ACC112 (cell line): ENCODE results near the gene REL.
A peak's percentile ranks its signal among the peaks of the same experiment; 100 is the strongest.
"Not testable (repeated sequence)": the region's sequence is repeated elsewhere in the genome, so short reads cannot be mapped to it uniquely, and the experiment has no call there.

Experiments used
- H2AFZ ChIP-seq: fragments of 200-600 bp; sonication (generic); one replicate; pipeline ENCODE4 v1.6.0; 2017; ENCODE audit warnings: antibody characterized with exemption, low read length; ENCODE audit not compliant: unreplicated experiment
- H3K27ac ChIP-seq: fragments of 200-600 bp; sonication (generic); 2 replicates; pipeline ENCODE4 v1.5.1; 2014; ENCODE audit warnings: low read depth, mild to moderate bottlenecking, antibody characterized with exemption, low read length, moderate library complexity
- H3K27me3 ChIP-seq: fragments of 200-600 bp; sonication (generic); 2 replicates; pipeline ENCODE4 v1.6.1; 2014; ENCODE audit warnings: mild to moderate bottlenecking, antibody characterized with exemption, low read length, moderate library complexity, mixed read lengths; ENCODE audit not compliant: insufficient read depth
- H3K36me3 ChIP-seq: fragments of 200-600 bp; sonication (generic); 2 replicates; pipeline ENCODE4 v1.6.1; 2016; ENCODE audit warnings: mild to moderate bottlenecking, antibody characterized with exemption, low read length, moderate library complexity, mixed read lengths; ENCODE audit not compliant: insufficient read depth
- H3K4me1 ChIP-seq: fragments of 200-600 bp; sonication (generic); one replicate; pipeline ENCODE4 v1.6.1; 2016; ENCODE audit warnings: low read length, mixed read lengths; ENCODE audit not compliant: insufficient read depth, unreplicated experiment, control insufficient read depth
- H3K4me3 ChIP-seq: fragments of 200-600 bp; sonication (generic); 2 replicates; pipeline ENCODE4 v1.5.1; 2014; ENCODE audit warnings: mild to moderate bottlenecking, low read depth, low read length
- H3K79me2 ChIP-seq: fragments of 200-600 bp; sonication (generic); one replicate; pipeline ENCODE4 v1.6.0; 2016; ENCODE audit warnings: low read length; ENCODE audit not compliant: control insufficient read depth, unreplicated experiment, insufficient read depth

REL gene

DNA sequence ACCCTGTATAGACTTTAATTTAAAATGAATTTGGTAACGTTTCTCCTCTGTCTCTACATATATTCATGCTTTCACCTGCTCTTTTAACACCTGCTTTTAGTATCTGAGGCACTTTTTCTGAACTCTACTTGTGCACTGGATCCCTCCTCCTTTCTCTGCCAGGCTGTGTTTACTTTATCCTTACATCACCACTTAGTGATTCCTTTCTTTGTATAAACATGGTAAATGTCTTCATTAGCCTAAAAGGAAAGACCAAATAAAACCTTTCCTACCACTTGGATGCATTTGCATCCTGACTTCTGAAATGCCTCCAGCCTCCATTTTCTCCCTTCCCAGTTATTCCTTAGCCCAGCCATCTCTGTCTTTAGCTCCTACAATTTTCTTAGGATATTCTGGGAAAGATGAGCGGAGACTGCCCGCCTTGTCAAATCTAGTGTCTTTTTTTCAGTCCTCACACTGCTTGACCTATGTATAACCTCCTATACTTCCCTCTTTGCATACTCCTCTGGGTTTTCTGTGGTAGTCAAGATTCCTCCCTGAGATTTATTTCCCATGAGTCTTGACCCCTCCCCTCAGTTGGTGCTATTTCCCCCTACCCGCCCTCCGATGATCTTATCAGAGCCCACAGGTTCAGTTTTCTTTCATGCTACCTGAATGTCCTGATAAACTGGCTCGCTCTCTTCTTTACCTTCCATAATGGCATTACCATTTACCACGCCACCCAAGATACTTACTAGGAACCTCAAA, 44.8 kb downstream of the REL start:
- H3K4me1 ChIP-seq = no peaks in the 10 kb centered on the region
- no peaks in the 10 kb centered on the region for H3K27me3 ChIP-seq
- H3K27ac ChIP-seq = no peak overlapping the region
- no peak overlapping the region for H2AFZ ChIP-seq
- H3K79me2 ChIP-seq = no peaks in the 10 kb centered on the region
- no peak overlapping the region for H3K4me3 ChIP-seq
- peaks cover 15% of the 10 kb centered on the region for H3K36me3 ChIP-seq

DNA sequence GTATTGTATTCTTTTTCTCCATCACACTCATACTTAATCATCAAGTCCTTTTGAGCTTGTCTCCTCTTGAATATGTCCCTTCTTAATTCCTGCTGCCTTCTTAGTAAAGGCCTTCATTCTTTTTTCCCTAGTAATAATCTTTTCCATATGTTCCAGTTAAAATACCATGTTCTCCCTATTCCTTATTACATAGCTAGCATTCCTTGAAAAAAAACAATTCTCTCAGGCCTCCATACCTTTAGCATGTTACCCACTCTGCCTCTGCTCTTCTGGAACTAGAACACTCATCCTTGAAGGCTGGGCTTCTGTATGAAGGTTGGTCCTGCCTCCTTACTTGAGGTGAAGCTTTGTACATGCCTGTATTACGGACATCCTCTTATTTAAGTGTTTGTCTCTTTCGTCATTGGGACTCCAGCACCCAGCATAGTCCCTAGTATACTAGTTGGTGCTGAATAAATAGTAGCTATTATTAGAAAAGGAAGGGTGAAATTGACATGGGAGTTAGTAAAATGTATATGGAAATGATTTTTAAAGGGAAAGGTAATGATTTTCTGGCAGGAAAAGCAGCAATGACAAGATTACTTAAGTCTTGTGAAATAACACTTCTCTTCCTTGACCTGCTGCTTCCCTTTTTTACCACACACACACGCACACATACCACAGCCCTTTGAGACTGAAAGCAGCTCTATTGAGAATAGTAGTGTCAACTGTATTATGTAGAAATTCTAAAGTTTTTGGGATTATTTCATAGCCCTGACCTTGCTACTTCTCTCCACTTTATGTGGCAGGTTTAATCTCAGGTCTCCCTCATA, 45.6 kb downstream of the REL start:
- Histone ChIP-seq H3K4me1 (no peaks in the 10 kb centered on the region), H3K4me3 (no peak overlapping the region)

DNA sequence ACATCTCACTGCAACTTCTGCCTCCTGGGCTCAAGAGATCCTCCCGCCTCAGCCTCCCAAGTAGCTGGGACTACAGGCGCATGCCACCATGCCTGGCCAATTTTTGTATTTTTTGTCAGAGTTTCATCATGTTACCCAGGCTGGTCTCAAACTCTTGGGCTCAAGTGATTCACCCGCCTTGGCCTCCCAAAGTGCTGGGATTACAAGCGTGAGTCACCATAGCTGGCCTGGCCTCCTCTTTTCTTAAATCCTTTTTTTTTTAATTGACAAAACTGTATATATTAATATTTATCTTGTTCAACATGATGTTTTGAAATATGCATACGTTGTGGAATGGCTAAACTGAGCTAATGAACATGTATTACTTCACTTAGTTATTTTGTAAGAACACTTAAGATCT, 50.7 kb downstream of the REL start:
- not testable (repeated sequence) for H3K27ac ChIP-seq, H3K27me3 ChIP-seq, H3K4me1 ChIP-seq, H2AFZ ChIP-seq, H3K4me3 ChIP-seq, H3K79me2 ChIP-seq
- peaks cover 16% of the 10 kb centered on the region for H3K36me3 ChIP-seq

More for the DNA sequence above, 45.6 kb downstream of the REL start:
- no peaks in the 10 kb centered on the region for H3K79me2 ChIP-seq
- no peak overlapping the region for H3K27ac ChIP-seq
- H3K36me3 ChIP-seq = peaks cover 12% of the 10 kb centered on the region
- H3K27me3 ChIP-seq = no peaks in the 10 kb centered on the region
- no peak overlapping the region for H2AFZ ChIP-seq

DNA sequence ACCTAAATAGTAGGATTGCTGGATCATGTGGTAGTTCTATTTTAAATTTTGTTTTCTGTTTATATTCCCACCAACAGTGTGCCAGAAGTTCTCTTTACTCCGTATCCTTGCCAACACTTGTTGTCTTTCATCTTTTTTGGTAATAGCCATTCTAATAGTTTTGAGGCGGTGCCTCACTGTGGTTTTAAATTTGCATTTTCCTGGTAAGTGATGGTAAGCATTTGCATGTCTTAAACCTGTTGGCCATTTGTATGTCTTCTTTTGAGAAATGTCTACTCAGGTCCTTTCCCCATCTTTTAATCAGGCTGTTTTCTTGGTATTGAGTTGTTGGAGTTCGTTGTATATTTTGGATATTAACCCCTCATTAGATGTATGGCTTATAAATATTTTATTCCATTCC, 51.6 kb downstream of the REL start:
- Histone ChIP-seq H3K79me2 (no peaks in the 10 kb centered on the region), H3K36me3 (peaks cover 8% of the 10 kb centered on the region; the same call in 1 of the 2 replicates)

DNA sequence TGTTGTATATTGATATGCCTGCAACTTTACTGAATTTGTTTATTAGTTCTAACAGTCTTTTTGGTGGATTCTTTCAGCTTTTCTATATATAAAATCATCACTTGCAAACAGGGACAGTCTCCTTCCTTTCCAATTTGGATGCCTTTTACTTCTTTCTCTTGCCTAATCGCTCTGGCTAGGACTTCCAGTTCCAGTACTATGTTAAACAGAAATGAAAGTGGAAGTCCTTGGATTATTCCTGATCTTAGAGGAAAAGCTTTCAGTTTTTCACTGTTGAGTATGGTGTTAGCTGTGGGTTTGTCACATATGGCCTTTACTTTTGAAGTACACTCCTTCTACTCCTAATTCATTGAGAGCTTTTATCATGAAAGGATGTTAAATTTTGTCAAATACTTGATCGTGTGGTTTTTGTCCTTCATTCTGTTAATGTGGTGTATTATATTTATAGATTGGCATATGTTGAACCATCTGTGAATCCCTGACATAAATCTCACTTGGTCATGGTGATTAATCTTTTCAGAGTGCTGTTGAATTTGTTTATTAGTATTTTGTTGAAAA, 52.9 kb downstream of the REL start:
- peaks cover 8% of the 10 kb centered on the region; the same call in 1 of the 2 replicates for H3K36me3 ChIP-seq
- H3K27me3 ChIP-seq = no peaks in the 10 kb centered on the region
- no peaks in the 10 kb centered on the region for H3K4me1 ChIP-seq
- no peaks in the 10 kb centered on the region for H3K79me2 ChIP-seq
- peak overlapping the region; percentile 15; the same call in 1 of the 2 replicates for H3K27ac ChIP-seq
- peak overlapping the region; percentile 7 for H2AFZ ChIP-seq
- peak overlapping the region; percentile 50 for H3K4me3 ChIP-seq

More for the DNA sequence above, 51.6 kb downstream of the REL start:
- no peak overlapping the region for H2AFZ ChIP-seq
- no peaks in the 10 kb centered on the region for H3K4me1 ChIP-seq
- H3K27me3 ChIP-seq = no peaks in the 10 kb centered on the region
- no peak overlapping the region for H3K4me3 ChIP-seq
- H3K27ac ChIP-seq = no peak overlapping the region

DNA sequence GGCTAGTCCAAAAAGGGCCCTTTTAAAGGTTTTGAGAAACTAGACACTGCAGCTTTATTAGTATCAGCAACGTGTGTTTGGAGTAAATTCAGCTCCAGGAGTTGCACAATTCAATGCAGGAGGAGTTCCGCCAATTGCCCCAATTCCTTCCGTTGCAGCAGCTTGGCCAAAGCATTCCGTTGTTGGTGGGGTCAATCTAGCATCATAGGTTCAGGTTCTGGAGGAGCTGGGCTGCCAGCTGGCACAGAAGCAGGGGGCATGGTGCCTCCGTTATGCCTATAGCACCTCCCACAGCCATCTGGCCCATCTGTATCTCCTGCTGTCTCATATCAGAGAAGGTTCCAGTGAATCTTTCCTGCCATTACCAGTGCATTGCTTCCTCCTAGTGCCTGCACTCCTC, 55.4 kb downstream of the REL start:
- H2AFZ ChIP-seq = no peak overlapping the region
- no peak overlapping the region for H3K4me3 ChIP-seq
- peaks cover 11% of the 10 kb centered on the region; the same call in 1 of the 2 replicates for H3K36me3 ChIP-seq
- H3K79me2 ChIP-seq = no peaks in the 10 kb centered on the region
- no peak overlapping the region for H3K27ac ChIP-seq
- no peaks in the 10 kb centered on the region for H3K27me3 ChIP-seq
- H3K4me1 ChIP-seq = no peaks in the 10 kb centered on the region

DNA sequence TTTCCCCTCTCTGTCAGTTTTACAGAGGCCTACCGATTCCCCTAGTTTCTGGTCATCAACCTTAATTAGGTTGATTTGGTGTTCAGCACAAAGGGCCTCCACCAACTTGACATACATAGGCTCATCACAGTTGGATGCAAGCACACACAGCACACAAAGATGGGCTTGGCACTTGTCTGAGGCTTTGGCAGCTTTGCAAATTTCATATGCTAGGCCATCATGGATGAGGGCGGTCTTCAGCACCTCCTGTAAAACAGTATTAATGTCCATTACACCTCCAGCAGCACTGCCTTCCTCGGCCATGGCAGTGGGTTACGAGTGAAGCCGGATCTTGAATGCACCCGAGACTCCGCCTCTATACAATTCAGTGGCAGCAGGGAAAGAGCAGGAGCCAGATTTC, 56.9 kb downstream of the REL start:
- Histone ChIP-seq H3K36me3 (peaks cover 3% of the 10 kb centered on the region; the same call in 1 of the 2 replicates), H3K79me2 (no peaks in the 10 kb centered on the region), H3K27me3 (no peaks in the 10 kb centered on the region), H3K27ac (no peak overlapping the region), H3K4me3 (no peak overlapping the region), H2AFZ (no peak overlapping the region), H3K4me1 (no peaks in the 10 kb centered on the region)

DNA sequence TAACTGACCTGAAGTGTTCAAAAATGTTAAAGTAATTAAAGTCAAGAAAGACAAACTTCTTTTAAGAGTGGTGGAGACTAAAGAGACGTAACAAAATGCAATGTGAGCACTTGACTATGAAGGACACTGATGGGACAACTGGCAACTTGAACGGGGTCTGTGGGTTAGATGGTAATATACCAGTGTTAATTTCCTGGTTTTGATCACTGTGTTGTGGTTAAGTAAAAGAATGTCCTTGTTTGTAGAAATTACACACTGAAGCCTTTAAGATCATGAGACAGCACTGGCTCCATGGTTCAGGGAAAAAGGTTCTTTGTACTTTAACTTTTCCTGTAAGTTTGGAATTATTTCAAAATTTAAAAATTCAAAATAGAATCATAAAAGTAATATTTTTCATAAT, 58.2 kb downstream of the REL start:
- no peak overlapping the region for H2AFZ ChIP-seq
- H3K4me3 ChIP-seq = no peak overlapping the region
- no peaks in the 10 kb centered on the region for H3K79me2 ChIP-seq
- H3K27ac ChIP-seq = no peak overlapping the region
- H3K4me1 ChIP-seq = no peaks in the 10 kb centered on the region
- H3K27me3 ChIP-seq = no peaks in the 10 kb centered on the region
- H3K36me3 ChIP-seq = peaks cover 3% of the 10 kb centered on the region; the same call in 1 of the 2 replicates

DNA sequence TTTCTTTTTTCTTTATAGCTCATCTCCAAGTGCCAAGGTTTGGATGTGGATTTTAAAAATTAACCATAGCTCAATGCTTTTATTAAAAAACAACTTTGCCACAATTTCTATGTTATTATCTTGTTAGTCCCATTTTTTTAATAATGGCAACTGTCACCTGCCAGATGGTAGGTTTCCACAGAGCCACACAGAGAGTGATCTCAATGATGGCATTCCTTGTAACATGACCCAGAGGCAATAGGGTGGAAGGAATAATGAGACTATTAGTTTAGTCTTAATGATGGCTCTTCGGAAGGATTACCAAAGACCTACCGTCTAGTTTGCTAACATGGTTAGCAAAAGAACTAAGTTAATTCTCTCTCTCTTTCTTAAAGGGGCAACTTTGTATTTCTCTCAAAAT, 64.0 kb downstream of the REL start:
- Histone ChIP-seq H3K79me2 (no peaks in the 10 kb centered on the region), H3K4me1 (no peaks in the 10 kb centered on the region), H3K36me3 (peaks cover 8% of the 10 kb centered on the region; the same call in 1 of the 2 replicates), H2AFZ (no peak overlapping the region), H3K4me3 (no peak overlapping the region), H3K27ac (no peak overlapping the region), H3K27me3 (no peaks in the 10 kb centered on the region)

DNA sequence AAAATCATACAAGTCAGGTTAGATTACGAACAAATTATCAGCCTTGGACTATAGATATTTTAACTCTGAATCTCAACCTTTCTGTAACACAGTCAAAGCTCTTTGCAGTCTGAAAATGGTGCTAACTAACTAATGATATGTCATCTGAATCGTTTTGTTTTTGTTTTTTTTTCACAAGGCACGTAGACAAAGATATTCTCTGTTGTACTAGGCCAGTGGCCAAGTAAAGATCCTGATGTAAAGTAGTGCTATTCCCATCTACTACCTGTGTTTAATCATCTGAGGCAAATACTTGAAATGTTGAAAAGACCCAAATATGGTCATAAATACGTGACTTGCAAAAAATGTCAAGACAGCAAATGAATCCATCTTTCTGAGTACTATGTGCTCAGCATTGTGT, 65.7 kb downstream of the REL start:
- Histone ChIP-seq H3K27me3 (no peaks in the 10 kb centered on the region), H3K4me3 (no peak overlapping the region), H3K27ac (no peak overlapping the region), H2AFZ (no peak overlapping the region), H3K36me3 (0 out of 2 replicates have a peak, but pooled peaks cover 5% of the 10 kb centered on the region), H3K79me2 (no peaks in the 10 kb centered on the region), H3K4me1 (no peaks in the 10 kb centered on the region)
